ENCODE data around the gene MARK3. TPM values are rescaled to one million over a fixed set of nuclear protein-coding genes. Genes with fewer than 3 reads are reported as not detected.
A peak's percentile ranks its signal among the peaks of the same experiment; 100 is the strongest.

Gene MARK3
- total RNA-seq, 1 donor from 2014 or later: 124 TPM

DNA sequence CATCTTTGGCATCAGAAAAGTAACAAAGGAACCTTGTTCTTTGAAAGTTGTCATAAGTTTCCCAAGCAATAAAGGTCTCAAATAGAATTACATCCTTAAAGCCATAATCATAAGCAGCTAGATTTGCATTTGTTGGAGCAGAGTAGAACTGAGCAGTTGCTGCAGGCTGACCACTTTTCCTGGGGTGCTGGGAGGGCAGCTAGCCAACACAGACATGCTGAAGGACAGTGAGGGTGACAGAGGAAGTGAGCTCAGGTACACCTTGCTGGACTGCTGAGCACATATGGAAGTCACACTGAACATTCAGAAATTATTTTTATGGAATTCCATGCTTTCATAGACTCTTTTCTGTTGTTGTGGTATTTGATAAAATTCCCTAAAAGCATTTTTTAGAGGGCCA, 66.2 kb downstream of the MARK3 start:
- H3K36me3 Mint-ChIP-seq (ENCODE audit: low read depth, unreplicated experiment): peaks cover 18% of the 10 kb centered on the region
- no peak overlapping the region for H3K27ac ChIP-seq (ENCODE audit: low read depth, low read length)
- no peak overlapping the region for H3K4me3 Mint-ChIP-seq (ENCODE audit: unreplicated experiment)
- H3K79me2 ChIP-seq (ENCODE audit: insufficient read depth, low read length): peaks cover 85% of the 10 kb centered on the region
- H3K27me3 Mint-ChIP-seq (ENCODE audit: low read depth, unreplicated experiment): no peaks in the 10 kb centered on the region
- H3K4me3 ChIP-seq (ENCODE audit: insufficient read depth, low read depth, low read length): no peak overlapping the region
- H3K9me3 ChIP-seq (ENCODE audit: insufficient read depth, low read depth, low read length): no peaks in the 10 kb centered on the region
- H3K4me1 ChIP-seq (ENCODE audit: insufficient read depth, low read length): peaks cover 5% of the 10 kb centered on the region
- no peak for DNase-seq (ENCODE audit: low read depth)
- H3K4me1 Mint-ChIP-seq (ENCODE audit: low read depth, unreplicated experiment): peaks cover 27% of the 10 kb centered on the region
- H2AFZ ChIP-seq (ENCODE audit: low read depth, low read length): no peak overlapping the region
- no peak overlapping the region for H3K27ac Mint-ChIP-seq (ENCODE audit: unreplicated experiment)
- no peak overlapping the region for H3K4me2 ChIP-seq (ENCODE audit: low read length)
- peaks cover 17% of the 10 kb centered on the region for H3K36me3 ChIP-seq (ENCODE audit: insufficient read depth, low read length)
- peaks cover 73% of the 10 kb centered on the region for H4K20me1 ChIP-seq (ENCODE audit: insufficient read depth, low read length)
- TF ChIP-seq, protein P1, sequence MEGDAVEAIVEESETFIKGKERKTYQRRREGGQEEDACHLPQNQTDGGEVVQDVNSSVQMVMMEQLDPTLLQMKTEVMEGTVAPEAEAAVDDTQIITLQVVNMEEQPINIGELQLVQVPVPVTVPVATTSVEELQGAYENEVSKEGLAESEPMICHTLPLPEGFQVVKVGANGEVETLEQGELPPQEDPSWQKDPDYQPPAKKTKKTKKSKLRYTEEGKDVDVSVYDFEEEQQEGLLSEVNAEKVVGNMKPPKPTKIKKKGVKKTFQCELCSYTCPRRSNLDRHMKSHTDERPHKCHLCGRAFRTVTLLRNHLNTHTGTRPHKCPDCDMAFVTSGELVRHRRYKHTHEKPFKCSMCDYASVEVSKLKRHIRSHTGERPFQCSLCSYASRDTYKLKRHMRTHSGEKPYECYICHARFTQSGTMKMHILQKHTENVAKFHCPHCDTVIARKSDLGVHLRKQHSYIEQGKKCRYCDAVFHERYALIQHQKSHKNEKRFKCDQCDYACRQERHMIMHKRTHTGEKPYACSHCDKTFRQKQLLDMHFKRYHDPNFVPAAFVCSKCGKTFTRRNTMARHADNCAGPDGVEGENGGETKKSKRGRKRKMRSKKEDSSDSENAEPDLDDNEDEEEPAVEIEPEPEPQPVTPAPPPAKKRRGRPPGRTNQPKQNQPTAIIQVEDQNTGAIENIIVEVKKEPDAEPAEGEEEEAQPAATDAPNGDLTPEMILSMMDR (IDR thresholded peaks at IDR 0.05; ENCODE audit: insufficient read depth, low read depth, low read length): no peak
- no peak for TF ChIP-seq EZH2 (IDR thresholded peaks at IDR 0.05; ENCODE audit: insufficient read depth, low read length)
- H3K27me3 ChIP-seq (ENCODE audit: insufficient read depth, low read length): no peaks in the 10 kb centered on the region
- no peak overlapping the region for H3K9ac ChIP-seq (ENCODE audit: low read length)
- no peaks in the 10 kb centered on the region for H3K9me3 Mint-ChIP-seq (ENCODE audit: unreplicated experiment)
- FAIRE-seq: no peak

DNA sequence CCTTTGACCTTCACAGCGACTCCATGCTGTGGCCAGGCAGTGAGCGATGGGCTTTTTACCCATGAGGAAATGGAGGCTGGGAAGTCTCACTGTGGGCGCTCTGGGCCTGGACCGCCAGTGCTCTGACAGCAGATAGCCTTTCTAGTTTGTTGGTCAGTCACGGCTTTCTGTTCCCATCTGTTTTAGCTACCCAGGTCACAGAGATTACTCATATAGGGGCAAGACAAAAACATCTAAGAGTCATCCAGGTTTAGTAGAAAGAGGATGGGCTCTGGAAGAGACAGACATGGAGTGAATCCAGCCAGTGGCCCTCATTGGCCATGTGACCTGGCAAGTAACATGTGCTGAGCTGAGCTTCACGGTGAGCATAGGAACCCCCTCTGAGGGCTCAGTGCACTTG, 68.6 kb downstream of the MARK3 start:
- peaks cover 59% of the 10 kb centered on the region for H4K20me1 ChIP-seq (ENCODE audit: insufficient read depth, low read length)
- H3K4me2 ChIP-seq (ENCODE audit: low read length): no peak overlapping the region
- Mint-ChIP-seq H3K27ac (ENCODE audit: unreplicated experiment) (no peak overlapping the region), H3K4me1 (ENCODE audit: low read depth, unreplicated experiment) (peaks cover 22% of the 10 kb centered on the region), H3K9me3 (ENCODE audit: unreplicated experiment) (no peaks in the 10 kb centered on the region), H3K36me3 (ENCODE audit: low read depth, unreplicated experiment) (peaks cover 19% of the 10 kb centered on the region), H3K27me3 (ENCODE audit: low read depth, unreplicated experiment) (no peaks in the 10 kb centered on the region), H3K4me3 (ENCODE audit: unreplicated experiment) (no peak overlapping the region)
- H3K4me3 ChIP-seq (ENCODE audit: insufficient read depth, low read depth, low read length): no peak overlapping the region
- peaks cover 64% of the 10 kb centered on the region for H3K79me2 ChIP-seq (ENCODE audit: insufficient read depth, low read length)
- H3K9ac ChIP-seq (ENCODE audit: low read length): no peak overlapping the region
- no peak for FAIRE-seq
- H3K9me3 ChIP-seq (ENCODE audit: insufficient read depth, low read depth, low read length): no peaks in the 10 kb centered on the region
- no peaks in the 10 kb centered on the region for H3K27me3 ChIP-seq (ENCODE audit: insufficient read depth, low read length)
- H3K27ac ChIP-seq (ENCODE audit: low read depth, low read length): no peak overlapping the region
- no peak for TF ChIP-seq EZH2 (IDR thresholded peaks at IDR 0.05; ENCODE audit: insufficient read depth, low read length)
- TF ChIP-seq, protein P1 (IDR thresholded peaks at IDR 0.05; ENCODE audit: insufficient read depth, low read depth, low read length): no peak
- H3K4me1 ChIP-seq (ENCODE audit: insufficient read depth, low read length): no peaks in the 10 kb centered on the region
- no peak for DNase-seq (ENCODE audit: low read depth)
- H3K36me3 ChIP-seq (ENCODE audit: insufficient read depth, low read length): peaks cover 17% of the 10 kb centered on the region
- no peak overlapping the region for H2AFZ ChIP-seq (ENCODE audit: low read depth, low read length)

DNA sequence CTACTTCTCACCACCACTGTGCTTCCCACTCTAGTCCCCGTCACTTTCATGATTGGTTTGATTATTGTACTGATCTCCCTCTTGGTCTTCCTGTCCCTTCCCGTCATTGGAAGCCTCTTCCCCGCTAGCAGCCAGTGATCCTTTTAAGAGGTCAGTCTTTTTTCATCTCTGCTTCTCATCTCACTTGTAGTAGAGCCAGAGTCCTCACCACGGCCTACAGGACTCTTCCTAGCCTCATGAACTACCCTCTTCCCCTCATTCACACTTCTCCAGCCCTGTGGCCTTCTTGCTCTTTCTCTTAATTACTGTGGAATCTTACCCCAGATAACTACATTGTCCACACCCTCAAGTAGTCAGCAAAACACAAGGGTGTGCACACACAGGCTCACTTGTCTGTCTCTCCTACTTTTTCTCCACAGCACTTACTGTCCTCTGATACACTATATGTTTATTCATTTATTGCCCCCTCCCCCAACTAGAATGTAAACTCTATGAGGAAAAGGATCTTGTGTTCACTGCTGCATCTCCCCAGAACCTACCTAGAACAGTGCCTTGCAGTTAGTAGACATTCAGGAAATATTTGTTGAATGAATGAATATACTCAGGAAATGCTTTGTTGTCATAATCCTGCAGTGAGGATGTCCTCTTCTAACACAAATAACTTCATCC, 71.1 kb downstream of the MARK3 start:
- H3K27ac Mint-ChIP-seq (ENCODE audit: unreplicated experiment): no peak overlapping the region
- peaks cover 46% of the 10 kb centered on the region for H4K20me1 ChIP-seq (ENCODE audit: insufficient read depth, low read length)

More for the DNA sequence above, 71.1 kb downstream of the MARK3 start:
- no peaks in the 10 kb centered on the region for H3K27me3 ChIP-seq (ENCODE audit: insufficient read depth, low read length)
- no peak for TF ChIP-seq EZH2 (IDR thresholded peaks at IDR 0.05; ENCODE audit: insufficient read depth, low read length)
- H3K36me3 ChIP-seq (ENCODE audit: insufficient read depth, low read length): peaks cover 17% of the 10 kb centered on the region
- no peak overlapping the region for H2AFZ ChIP-seq (ENCODE audit: low read depth, low read length)
- H3K9ac ChIP-seq (ENCODE audit: low read length): no peak overlapping the region
- DNase-seq (ENCODE audit: low read depth) (peak; percentile 30), FAIRE-seq (peak; percentile 52)
- peaks cover 19% of the 10 kb centered on the region for H3K36me3 Mint-ChIP-seq (ENCODE audit: low read depth, unreplicated experiment)
- peaks cover 57% of the 10 kb centered on the region for H3K79me2 ChIP-seq (ENCODE audit: insufficient read depth, low read length)
- peaks cover 16% of the 10 kb centered on the region for H3K4me1 Mint-ChIP-seq (ENCODE audit: low read depth, unreplicated experiment)
- no peak overlapping the region for H3K27ac ChIP-seq (ENCODE audit: low read depth, low read length)
- no peaks in the 10 kb centered on the region for H3K9me3 ChIP-seq (ENCODE audit: insufficient read depth, low read depth, low read length)
- no peaks in the 10 kb centered on the region for H3K9me3 Mint-ChIP-seq (ENCODE audit: unreplicated experiment)
- H3K4me3 Mint-ChIP-seq (ENCODE audit: unreplicated experiment): no peak overlapping the region
- H3K27me3 Mint-ChIP-seq (ENCODE audit: low read depth, unreplicated experiment): no peaks in the 10 kb centered on the region
- H3K4me3 ChIP-seq (ENCODE audit: insufficient read depth, low read depth, low read length): no peak overlapping the region
- peak overlapping the region; percentile 46 for H3K4me2 ChIP-seq (ENCODE audit: low read length)
- no peaks in the 10 kb centered on the region for H3K4me1 ChIP-seq (ENCODE audit: insufficient read depth, low read length)
